IgD-negative memory B cell (primary cell): ENCODE measurements around the gene FAM187B. TPM values are rescaled to one million over a fixed set of nuclear protein-coding genes. Genes with fewer than 3 reads are reported as not detected.

Experiments used
- H3K27ac Mint-ChIP-seq, 3 donors: one replicate each; pipeline ENCODE4 v1.8.0; 2020 to 2022; ENCODE audit warnings: mild to moderate bottlenecking in 3 of 3, mixed read lengths in 3 of 3, moderate library complexity in 1 of 3
- H3K27me3 Mint-ChIP-seq: one replicate; pipeline ENCODE4 v1.8.0; 2021; ENCODE audit warnings: mixed read lengths
- H3K36me3 Mint-ChIP-seq: one replicate; pipeline ENCODE4 v1.8.0; 2020; ENCODE audit warnings: mild to moderate bottlenecking, mixed read lengths
- H3K4me1 Mint-ChIP-seq, 3 donors: one replicate each; pipeline ENCODE4 v1.8.0; 2020 to 2022; ENCODE audit warnings: mixed read lengths in 3 of 3, mild to moderate bottlenecking in 1 of 3
- H3K4me3 Mint-ChIP-seq, 4 donors: one replicate each; pipeline ENCODE4 v1.8.0; 2020 to 2022; ENCODE audit warnings: mild to moderate bottlenecking in 4 of 4, mixed read lengths in 4 of 4, moderate library complexity in 3 of 4
- H3K9me3 Mint-ChIP-seq, 3 donors: one replicate each; pipeline ENCODE4 v1.8.0; 2020 to 2021; ENCODE audit warnings: mixed read lengths in 3 of 3, mild to moderate bottlenecking in 1 of 3
- polyA plus RNA-seq: library from polyadenylated mRNA; unstranded; fragments of 300-500 nt; fragmentation: Illumina TruSeq; gene quantifications from one replicate; pipeline ENCODE4 v1.2.3, GENCODE V29; 2021

The FAM187B gene
- not detected for polyA plus RNA-seq

- peak within 1 kb of the TSS in 1 of 3 donors; percentile 59 for H3K27ac Mint-ChIP-seq
- peaks cover 0 to 2% (median 0%) of the 10 kb centered on the region in 3 donors for H3K4me1 Mint-ChIP-seq
- H3K27me3 Mint-ChIP-seq, result peaks cover 4% of the 10 kb centered on the region
- H3K4me3 Mint-ChIP-seq, result peak within 1 kb of the TSS in 1 of 4 donors; percentile 54
- peaks cover 2% of the 10 kb centered on the region for H3K36me3 Mint-ChIP-seq
- H3K9me3 Mint-ChIP-seq, result no peaks in the 10 kb centered on the region
Measured at GRCh38 chr19:35228177-35228930, at the start of gene FAM187B. FAM187B (minus strand) TSS chr19:35228739; CDS start chr19:35228680, 59 bp downstream.

- H3K27ac Mint-ChIP-seq, result peak overlapping the region in 1 of 3 donors; percentile 65
Measured at GRCh38 chr19:35276706-35277281, 48.3 kb upstream of the FAM187B start.

GRCh38 chr19:35274323-35274722 is 45.8 kb upstream of the FAM187B start:
- Mint-ChIP-seq H3K27me3 (peaks cover 5% of the 10 kb centered on the region), H3K4me3 (peak overlapping the region in 1 of 4 donors; percentile 63), H3K27ac (peak overlapping the region; percentile 8 to 47 (median 14)), H3K4me1 (peaks cover 18 to 27% (median 22%) of the 10 kb centered on the region in 3 donors), H3K9me3 (no peaks in the 10 kb centered on the region), H3K36me3 (no peaks in the 10 kb centered on the region)

More at GRCh38 chr19:35276706-35277281, 48.3 kb upstream of the FAM187B start:
- H3K4me1 Mint-ChIP-seq, result peaks cover 19 to 29% (median 23%) of the 10 kb centered on the region in 3 donors
- peaks cover 5% of the 10 kb centered on the region for H3K27me3 Mint-ChIP-seq
- peak overlapping the region in 1 of 4 donors; percentile 38 for H3K4me3 Mint-ChIP-seq
- H3K36me3 Mint-ChIP-seq, result no peaks in the 10 kb centered on the region
- H3K9me3 Mint-ChIP-seq, result no peaks in the 10 kb centered on the region

GRCh38 chr19:35273686-35274259 is 45.2 kb upstream of the FAM187B start:
- Mint-ChIP-seq H3K36me3 (no peaks in the 10 kb centered on the region), H3K9me3 (no peaks in the 10 kb centered on the region)

DNA sequence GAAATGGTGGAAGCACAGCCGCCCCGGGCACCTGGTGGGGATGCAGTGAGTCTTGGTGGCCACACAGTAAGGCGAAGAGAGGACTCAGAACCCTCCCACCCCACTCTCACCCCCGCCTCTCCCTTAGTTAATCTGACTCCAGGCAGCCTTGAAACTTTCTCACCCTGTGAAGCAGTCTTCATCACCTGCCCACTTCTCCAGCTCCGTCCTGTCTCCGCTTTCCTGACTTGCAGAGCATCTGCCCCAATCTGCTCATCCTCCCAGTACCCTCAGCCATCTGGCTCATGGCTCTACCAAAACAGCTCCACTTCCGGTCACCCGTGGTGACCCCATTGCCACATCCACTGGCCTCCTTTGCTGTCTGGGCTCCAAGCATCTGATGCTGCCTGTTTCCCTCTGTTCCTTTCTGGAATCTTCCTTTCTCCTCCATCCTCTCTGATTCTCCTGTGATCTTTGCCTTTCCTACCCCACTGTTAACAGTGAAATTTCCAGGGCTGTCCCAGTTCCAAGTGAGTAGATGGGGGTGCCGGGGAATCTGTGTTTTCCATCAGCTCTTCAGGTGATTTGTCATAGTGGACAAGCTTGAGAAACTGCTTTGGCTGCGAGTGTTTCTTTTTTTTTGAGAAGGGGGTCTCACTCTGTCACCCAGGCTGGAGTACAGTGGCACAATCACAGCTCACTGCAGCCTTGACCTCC is 44.6 kb upstream of the FAM187B start:
- H3K4me3 Mint-ChIP-seq, result peak overlapping the region in 1 of 4 donors; percentile 11
- no peaks in the 10 kb centered on the region for H3K36me3 Mint-ChIP-seq
- H3K9me3 Mint-ChIP-seq, result no peaks in the 10 kb centered on the region
- peaks cover 5% of the 10 kb centered on the region for H3K27me3 Mint-ChIP-seq
- peaks cover 18 to 27% (median 22%) of the 10 kb centered on the region in 3 donors for H3K4me1 Mint-ChIP-seq
- H3K27ac Mint-ChIP-seq, result peak overlapping the region; percentile 12 to 51 (median 43)

More at GRCh38 chr19:35273686-35274259, 45.2 kb upstream of the FAM187B start:
- Mint-ChIP-seq H3K4me1 (peaks cover 18 to 27% (median 22%) of the 10 kb centered on the region in 3 donors), H3K27me3 (peaks cover 5% of the 10 kb centered on the region), H3K27ac (peak overlapping the region; percentile 12 to 51 (median 43)), H3K4me3 (peak overlapping the region in 1 of 4 donors; percentile 11)

GRCh38 chr19:35272122-35272719 is 43.7 kb upstream of the FAM187B start:
- peak overlapping the region; percentile 1 to 86 (median 70) for H3K4me3 Mint-ChIP-seq
- no peaks in the 10 kb centered on the region for H3K9me3 Mint-ChIP-seq
- H3K4me1 Mint-ChIP-seq, result peaks cover 20 to 28% (median 27%) of the 10 kb centered on the region in 3 donors
- H3K27ac Mint-ChIP-seq, result peak overlapping the region; percentile 69 to 95 (median 95)
- H3K27me3 Mint-ChIP-seq, result peaks cover 5% of the 10 kb centered on the region
- no peaks in the 10 kb centered on the region for H3K36me3 Mint-ChIP-seq

- H3K36me3 Mint-ChIP-seq, result no peaks in the 10 kb centered on the region
- H3K4me3 Mint-ChIP-seq, result peak overlapping the region in 1 of 4 donors; percentile 86
- no peaks in the 10 kb centered on the region for H3K9me3 Mint-ChIP-seq
- peaks cover 20 to 28% (median 27%) of the 10 kb centered on the region in 3 donors for H3K4me1 Mint-ChIP-seq
- H3K27ac Mint-ChIP-seq, result peak overlapping the region; percentile 69 to 95 (median 95)
- peaks cover 5% of the 10 kb centered on the region for H3K27me3 Mint-ChIP-seq
Measured at GRCh38 chr19:35271546-35271945, 43.0 kb upstream of the FAM187B start.

GRCh38 chr19:35270381-35270811 is 41.9 kb upstream of the FAM187B start:
- Mint-ChIP-seq H3K27me3 (peaks cover 5% of the 10 kb centered on the region), H3K9me3 (no peaks in the 10 kb centered on the region), H3K36me3 (no peaks in the 10 kb centered on the region), H3K4me3 (peak overlapping the region; percentile 69 to 86 (median 80)), H3K27ac (peak overlapping the region in 1 of 3 donors; percentile 95), H3K4me1 (peaks cover 26 to 33% (median 28%) of the 10 kb centered on the region in 3 donors)

DNA sequence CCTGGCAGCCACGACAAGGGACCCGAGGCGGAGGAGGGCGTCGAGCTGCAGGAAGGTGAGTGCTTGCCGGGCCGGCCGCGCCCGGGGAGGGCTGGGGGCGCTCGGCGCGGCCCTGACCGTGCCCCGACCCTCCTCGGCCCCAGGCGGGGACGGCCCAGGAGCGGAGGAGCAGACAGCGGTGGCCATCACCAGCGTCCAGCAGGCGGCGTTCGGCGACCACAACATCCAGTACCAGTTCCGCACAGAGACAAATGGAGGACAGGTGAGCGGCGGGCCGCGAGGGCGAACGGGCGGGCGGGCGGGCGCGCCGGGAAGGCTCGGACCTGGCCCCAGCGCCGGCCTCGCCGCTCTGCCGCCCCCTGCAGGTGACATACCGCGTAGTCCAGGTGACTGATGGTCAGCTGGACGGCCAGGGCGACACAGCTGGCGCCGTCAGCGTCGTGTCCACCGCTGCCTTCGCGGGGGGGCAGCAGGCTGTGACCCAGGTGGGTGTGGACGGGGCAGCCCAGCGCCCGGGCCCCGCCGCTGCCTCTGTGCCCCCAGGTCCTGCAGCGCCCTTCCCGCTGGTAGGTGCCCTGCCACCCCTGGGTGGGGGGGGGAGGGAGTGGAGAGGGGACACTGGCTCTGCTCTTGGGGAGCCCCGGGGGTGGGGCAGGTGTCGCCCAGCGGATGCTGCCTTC is 41.0 kb upstream of the FAM187B start:
- Mint-ChIP-seq H3K9me3 (no peaks in the 10 kb centered on the region), H3K36me3 (no peaks in the 10 kb centered on the region), H3K4me1 (peaks cover 28 to 33% (median 30%) of the 10 kb centered on the region in 3 donors), H3K27ac (peak overlapping the region; percentile 53 to 95 (median 76)), H3K4me3 (peak overlapping the region; percentile 76 to 86 (median 82)), H3K27me3 (peaks cover 5% of the 10 kb centered on the region)

DNA sequence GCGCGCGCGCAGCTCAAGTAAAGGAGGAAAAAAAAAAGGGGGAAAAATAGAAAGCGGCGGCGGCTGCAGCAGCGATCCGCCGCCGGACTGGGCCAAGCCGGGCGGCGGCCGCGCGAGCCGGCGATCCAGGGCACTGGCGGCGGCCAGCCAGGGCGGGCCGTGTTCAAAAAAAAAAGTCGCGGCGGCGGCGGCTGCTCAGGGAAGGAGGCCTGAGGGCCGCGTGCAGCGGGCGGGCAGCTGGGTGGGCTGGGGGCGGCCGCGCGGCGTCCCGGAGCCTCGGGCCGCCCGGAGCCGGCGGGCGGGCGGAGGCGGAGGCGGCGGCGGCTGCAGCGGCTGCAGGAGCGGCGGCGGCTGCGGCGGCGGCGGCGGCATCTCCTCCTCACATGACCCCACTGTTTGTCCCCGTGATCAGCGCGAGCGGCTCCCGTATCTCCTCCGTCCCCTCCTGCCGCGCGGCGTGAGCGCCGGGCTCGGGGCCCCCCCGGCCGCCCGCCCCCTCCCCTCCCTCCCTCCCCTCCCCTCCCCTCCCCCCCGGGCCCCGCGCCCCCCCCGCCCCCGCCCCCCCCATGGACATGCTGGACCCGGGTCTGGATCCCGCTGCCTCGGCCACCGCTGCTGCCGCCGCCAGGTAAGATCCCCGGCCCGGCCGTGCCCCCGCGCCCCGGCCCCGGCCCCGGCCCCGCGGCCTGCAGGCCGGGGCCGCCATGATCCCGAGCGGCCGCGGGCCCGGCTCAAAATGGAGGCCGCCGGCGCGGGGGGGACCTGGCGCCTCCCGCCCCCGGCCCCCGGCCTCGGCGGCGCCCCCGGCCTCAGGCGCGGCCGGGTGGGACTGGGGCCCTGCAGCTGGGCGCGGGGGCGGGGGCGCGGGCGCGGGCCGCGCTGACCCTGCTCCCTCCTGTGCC is 40.2 kb upstream of the FAM187B start, which contains the start of gene USF2:
Gene USF2 (plus strand): TSS at position 427 of the 902 bp plus-strand sequence. CDS start 140 bp downstream, at position 567.
- Mint-ChIP-seq H3K9me3 (no peaks in the 10 kb centered on the region), H3K4me3 (peak within 1 kb of the TSS; percentile 91 to 96 (median 96)), H3K36me3 (peaks cover 2% of the 10 kb centered on the region), H3K27ac (peak within 1 kb of the TSS; percentile 78 to 98 (median 95)), H3K4me1 (peaks cover 25 to 36% (median 33%) of the 10 kb centered on the region in 3 donors), H3K27me3 (peaks cover 5% of the 10 kb centered on the region)

DNA sequence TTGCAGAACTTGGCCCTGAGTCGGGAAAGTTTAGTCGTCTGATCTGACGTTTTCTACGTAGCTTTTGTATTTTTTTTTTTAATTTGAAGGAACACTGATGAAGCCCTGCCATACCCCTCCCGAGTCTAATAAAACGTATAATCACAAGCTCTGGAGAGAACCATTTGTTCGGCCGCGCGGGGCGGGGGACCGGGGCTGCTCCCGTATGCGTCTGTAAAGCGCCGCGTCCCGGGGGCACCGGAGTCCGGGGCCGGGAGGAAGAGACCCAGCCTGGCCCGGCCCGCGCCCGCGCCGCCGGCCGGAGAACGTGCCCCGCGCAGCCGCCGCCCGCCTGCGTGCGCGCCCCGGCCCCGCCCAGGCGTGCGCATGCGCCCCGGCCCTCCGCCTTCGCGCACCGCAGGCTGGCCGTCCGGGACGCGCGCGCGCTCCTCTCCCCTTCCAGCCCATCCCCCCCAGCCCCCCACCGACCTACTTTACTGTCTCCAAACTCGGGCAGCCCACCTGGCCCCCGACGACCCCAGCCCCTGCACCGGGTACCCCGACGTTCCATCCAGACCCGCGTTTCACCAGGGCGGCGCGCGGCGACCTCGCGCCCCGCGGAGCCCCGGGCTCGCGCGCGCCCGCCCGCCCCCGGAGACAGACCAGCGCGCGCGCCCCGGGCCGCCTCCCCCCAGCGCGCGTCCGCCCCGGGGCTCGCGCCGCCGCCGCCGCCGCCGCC is 39.4 kb upstream of the FAM187B start:
- Mint-ChIP-seq H3K9me3 (no peaks in the 10 kb centered on the region), H3K4me1 (peaks cover 24 to 32% (median 28%) of the 10 kb centered on the region in 3 donors), H3K36me3 (peaks cover 2% of the 10 kb centered on the region), H3K27ac (peak overlapping the region; percentile 78 to 98 (median 95)), H3K27me3 (peaks cover 5% of the 10 kb centered on the region), H3K4me3 (peak overlapping the region; percentile 91 to 96 (median 96))

DNA sequence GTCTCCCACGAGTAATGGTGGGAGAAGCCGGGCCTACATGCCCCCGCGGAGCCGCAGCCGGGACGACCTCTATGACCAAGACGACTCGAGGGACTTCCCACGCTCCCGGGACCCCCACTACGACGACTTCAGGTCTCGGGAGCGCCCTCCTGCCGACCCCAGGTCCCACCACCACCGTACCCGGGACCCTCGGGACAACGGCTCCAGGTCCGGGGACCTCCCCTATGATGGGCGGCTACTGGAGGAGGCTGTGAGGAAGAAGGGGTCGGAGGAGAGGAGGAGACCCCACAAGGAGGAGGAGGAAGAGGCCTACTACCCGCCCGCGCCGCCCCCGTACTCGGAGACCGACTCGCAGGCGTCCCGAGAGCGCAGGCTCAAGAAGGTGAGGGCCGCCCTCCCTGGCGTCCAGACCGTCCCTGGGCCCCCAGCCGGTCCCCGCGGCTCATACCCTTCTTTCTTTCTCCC is 38.8 kb upstream of the FAM187B start:
- peaks cover 2% of the 10 kb centered on the region for H3K36me3 Mint-ChIP-seq
- peak overlapping the region; percentile 91 to 96 (median 96) for H3K4me3 Mint-ChIP-seq
- H3K4me1 Mint-ChIP-seq, result peaks cover 24 to 30% (median 27%) of the 10 kb centered on the region in 3 donors
- peak overlapping the region; percentile 78 to 98 (median 95) for H3K27ac Mint-ChIP-seq
- H3K27me3 Mint-ChIP-seq, result peaks cover 4% of the 10 kb centered on the region
- no peaks in the 10 kb centered on the region for H3K9me3 Mint-ChIP-seq
